HTR-8/SVneo (cell line): Measurements from ENCODE around the gene CCDC18.

Experiments used
- DNase-seq: peaks from one replicate; pipeline ENCODE4 v3.0.0; 2011; ENCODE audit warnings: low spot score, mixed read lengths; ENCODE audit not compliant: insufficient read length
- FAIRE-seq: peaks from 2 replicates; lab custom pipeline; 2011; peaks lifted over from hg19 to GRCh38; lab: Jason Lieb, UNC

Gene CCDC18

DNA sequence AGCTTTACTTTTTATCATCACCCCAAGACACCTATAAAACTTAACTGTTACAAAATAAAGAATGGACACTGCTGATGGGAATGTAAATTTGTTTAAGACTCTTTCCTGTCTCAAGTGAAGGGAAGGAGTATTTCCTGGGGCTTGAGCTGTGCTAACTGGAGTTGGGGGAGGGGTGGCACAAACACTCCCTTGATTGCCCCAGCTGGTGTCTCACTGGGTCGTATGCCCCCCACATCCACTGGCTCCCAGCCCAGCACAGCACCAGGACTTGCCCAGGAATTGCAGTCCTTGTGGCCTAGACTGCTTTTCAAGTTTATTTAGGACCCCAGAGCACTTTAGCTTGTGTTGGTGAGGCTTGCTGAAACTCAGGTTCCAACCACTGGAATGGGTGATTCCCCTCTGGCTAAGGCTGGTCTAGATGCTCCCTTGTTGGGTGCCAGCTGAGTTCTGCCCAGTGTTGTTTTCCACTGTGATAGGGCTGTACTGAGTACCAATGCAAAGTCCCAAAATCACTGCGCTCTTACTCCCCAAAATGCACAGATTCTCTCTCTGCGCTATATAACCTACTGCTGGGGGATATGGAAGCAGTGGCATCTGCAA is 116.1 kb downstream of the CCDC18 start:
- no peak for FAIRE-seq
- DNase-seq, result no peak

DNA sequence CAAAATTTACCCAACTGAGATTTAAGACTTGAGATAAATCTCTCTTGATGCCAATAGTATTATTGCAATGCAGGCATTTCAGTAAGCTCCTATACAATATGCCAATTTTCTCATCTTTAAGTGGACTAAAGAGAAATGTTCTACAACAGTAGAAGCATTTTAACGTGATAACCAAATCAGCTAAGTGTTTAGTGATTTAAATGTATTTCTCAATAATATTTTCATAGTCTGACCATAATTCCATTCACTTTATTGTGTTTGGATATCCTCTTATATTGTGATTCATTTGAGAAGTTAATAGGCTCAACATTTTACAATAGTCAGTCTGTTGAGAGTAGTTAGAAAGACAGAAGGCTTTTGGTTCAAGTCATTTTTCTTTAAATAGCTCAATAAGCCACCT is 120.6 kb downstream of the CCDC18 start:
- DNase-seq (no peak), FAIRE-seq (no peak)

DNA sequence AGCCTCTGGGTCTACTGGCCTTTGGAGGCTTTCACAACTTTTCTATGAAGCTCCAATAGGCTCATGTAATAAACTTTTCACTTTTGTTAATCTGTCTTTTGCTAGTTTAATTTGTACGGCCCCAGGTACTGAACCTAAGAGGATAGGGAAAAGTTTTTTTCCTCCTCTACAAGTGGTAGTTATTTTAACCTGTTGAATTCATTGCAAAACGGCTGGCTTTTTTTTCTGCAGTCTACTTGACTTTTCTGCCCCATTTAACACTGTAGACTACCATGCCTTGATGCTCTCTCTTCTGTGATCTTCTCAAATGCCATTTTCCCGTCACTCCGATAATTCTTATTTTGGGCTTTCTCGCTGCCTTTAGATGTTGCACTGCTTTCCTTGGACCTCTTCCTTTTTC is 121.6 kb downstream of the CCDC18 start:
- DNase-seq (no peak), FAIRE-seq (no peak)

DNA sequence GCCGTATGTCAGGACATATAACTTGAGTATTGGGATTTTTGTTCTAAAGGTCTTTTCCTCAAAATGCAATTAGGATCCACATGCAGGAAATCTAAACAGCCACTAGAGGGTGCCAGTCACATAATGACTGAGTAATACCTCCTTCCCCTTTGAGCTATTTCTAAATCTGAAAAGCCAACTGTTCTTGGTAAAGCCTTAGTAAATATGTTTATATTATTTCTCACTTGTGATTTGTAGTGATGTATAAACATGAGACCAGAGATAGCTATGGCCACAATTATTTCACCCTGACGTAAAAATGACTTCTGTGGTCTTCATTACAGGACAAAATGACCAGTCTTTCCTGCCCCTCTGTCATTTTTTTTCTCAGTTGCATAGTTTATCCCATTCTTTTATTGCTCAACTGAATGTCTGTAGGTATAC is 124.2 kb downstream of the CCDC18 start:
- peak; percentile 39 for DNase-seq
- FAIRE-seq, result no peak

DNA sequence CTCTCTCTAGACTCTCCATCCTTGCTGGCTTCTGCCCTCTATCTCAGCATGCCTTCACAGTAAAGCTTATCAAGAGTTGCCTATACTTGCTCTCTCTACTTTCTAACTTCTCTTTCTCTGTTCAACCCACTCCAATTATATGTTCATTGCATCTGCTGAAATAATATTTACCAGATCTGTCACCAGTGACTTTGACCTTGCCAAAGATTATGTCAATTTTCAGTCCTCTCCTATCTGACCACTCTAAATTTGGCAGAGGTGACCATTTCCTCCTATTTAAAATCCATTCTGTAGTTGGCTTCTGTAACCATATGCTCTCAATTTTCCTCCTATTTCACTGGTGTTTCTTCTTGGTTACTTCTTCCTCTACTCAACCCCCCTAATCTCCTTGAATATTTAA is 126.4 kb downstream of the CCDC18 start:
- DNase-seq (no peak), FAIRE-seq (no peak)

DNA sequence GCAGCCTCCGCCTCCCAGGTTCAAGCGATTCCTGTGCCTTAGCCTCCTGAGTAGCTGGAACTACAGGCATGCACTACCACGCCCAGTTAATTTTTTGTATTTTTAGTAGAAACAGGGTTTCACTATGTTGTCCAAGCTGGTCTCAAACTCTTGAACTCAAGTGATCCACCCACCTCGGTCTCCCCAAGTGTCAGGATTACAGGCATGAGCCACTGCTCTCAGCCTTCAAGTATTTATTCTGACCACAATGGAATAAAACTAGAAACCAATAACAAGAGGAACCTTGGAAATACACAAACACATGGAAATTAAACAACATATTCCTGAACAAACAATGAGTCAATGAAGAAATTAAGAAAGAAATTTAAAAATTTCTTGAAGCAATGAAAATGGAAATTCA is 132.5 kb downstream of the CCDC18 start:
- no peak for DNase-seq
- no peak for FAIRE-seq

DNA sequence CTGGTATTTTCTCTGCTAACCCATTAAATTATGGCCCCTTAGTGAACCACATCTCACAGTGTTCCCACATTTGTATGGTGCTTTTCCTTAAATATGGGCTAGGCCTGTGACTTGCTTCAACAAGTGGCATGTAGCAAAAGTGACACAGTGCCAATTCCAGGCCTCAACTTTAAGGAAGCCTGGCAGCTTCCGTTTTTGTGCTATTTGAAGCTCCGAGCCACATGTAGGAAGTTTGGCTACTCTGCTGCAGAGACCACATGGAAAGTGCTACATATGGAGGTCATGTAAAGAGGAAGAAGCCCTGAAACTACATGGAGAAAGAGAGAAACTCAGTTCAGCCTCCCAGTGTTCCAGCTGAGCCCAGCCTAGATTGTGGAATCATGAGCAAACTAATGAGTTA is 136.7 kb downstream of the CCDC18 start:
- FAIRE-seq (no peak), DNase-seq (no peak)

DNA sequence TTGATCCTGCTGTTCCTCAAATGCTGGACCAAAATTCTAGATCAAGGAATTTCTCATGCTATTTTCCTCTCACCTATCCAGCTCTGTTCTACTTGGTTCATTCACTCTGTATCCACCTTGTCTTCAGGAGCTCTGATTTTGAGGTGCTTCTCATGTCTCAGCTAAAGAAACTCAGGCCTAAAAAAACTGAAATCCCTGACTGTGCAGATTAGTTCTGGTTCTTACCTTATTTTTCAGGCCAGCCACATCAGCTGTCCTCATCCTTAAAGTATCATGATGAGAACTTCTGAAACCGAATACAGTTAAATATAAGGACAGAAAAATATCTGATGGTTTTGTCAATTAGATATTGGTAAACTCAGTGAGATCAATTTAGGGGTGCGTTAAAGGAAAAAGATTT is 137.4 kb downstream of the CCDC18 start:
- no peak for DNase-seq
- FAIRE-seq, result no peak

DNA sequence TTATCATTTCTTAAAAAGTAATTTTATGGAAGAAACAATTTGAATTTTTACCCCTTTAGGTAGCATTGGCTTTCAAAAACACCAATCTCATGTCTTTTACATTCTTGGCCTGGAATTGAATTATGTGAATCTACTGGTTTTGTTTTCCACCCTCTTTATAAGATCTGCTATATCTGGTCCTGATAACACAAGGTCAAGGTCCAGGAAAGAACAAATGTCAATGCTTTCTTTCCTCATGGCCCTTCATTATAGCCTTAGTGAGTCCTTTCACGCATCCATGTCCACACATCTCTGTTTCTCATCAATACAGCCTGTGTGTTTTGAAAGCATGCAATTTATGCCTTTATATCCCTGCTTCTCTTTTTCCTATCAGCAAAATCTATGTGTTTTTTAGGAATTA is 141.2 kb downstream of the CCDC18 start:
- no peak for DNase-seq
- no peak for FAIRE-seq

DNA sequence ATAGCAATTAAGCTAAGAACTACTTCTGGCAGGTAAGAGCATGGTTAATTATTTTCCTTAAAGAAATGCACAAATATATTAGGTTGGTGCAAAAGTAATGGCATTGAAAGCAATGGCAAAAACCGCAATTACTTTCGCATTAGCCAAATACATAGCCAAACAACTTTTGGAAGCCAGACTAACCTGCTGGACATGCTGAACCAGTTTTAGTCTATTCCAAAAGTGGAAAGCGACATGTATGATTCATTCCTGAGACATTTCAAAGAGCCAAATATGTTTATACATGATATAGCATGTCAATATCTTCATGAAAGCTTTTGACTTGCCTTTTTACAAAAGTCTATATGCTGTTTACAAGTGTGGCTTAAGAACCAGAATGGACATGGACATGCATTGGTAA is 141.8 kb downstream of the CCDC18 start:
- DNase-seq, result no peak
- no peak for FAIRE-seq

DNA sequence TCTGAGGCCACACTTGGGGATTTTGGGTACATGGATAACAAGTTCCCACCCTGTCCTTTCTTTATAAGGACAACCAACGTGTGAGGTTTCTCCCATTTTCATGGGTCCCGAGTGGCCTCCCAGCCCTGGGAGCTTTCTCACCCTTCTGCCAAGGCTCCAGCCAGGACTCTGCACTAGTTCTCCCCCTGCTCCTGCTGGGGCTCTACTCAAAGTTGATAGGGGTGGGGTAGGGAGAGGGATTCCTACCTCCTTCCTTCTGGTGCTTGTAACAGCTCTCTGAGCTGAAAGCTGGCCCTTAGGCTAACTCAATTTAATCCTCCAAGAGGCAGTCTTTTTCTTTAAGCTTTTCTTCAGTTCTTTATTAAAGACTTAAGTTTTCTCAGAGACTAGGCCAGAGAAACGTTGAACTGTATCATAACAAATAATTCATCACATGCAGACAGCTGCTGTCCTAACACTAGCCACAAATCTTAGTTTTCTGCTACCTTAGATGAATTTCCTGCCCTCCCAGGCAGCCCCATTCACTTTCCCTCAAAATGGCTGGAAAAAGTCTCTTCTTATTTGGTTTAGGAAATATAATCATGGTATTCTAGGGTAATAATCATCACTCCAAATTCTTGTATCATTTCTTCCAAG is 142.8 kb downstream of the CCDC18 start:
- DNase-seq, result no peak
- FAIRE-seq, result no peak

DNA sequence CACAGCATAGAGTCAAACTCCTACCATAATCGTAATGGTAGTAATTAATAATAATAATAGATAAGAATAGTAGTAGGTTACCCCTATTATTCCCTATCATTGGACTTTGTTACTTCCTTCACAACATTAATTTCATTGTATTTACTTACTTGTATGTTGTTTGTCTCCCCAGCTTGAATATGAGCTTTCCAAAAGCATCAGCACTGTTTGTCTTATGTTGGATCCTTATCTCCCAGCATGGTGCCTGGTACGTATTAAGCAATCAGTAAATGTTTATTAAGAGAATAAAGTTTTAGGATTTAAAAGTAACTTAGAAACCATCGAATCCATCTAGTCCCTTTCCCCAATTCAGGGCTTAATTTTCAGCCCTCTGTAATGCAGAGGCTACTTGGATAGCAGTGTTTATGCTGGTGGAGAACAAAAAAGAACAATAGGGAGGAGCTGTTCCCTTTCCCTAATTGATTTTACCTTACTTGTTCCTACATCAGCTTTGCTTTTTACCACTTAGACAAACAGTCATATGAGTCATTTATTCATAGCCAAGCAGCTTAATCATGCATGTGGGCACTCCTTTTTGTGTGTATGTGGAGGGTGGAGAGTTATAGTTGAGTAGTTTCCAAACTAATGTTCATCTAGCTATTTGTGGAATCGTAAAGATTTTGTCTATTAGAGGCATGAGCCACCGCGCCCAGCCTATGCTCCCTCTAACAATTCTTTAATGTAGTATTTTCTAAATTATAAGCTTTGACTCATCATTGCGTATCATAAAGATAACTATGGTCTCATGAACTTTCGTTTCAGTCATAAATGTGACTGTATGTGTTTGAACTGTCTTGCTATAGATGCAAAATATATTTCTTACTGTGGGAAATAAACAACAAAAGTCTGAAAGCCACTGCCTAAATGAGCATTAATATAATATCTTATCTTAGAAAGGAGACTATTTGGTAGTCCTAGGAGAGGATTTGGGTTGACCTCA is 144.3 kb downstream of the CCDC18 start:
- no peak for FAIRE-seq
- no peak for DNase-seq
